NB4 (cell line): ENCODE data around the gene PTPRD.

ENCODE experiments used
- DNase-seq: peaks from one replicate; pipeline ENCODE4 v3.0.0; 2010; ENCODE audit warnings: low read depth
- H3K4me3 ChIP-seq: one replicate; pipeline ENCODE4 v1.5.1; 2011; ENCODE audit warnings: mild to moderate bottlenecking, low read depth, low read length, moderate library complexity
- CTCF ChIP-seq: IDR thresholded peaks from one replicate; pipeline ENCODE4 v1.5.1; 2012; ENCODE audit warnings: low read depth, low read length
- MYC ChIP-seq: IDR thresholded peaks from 2 replicates; pipeline ENCODE4 v1.6.1; 2011; ENCODE audit warnings: low read depth, low read length
- POLR2A ChIP-seq: IDR thresholded peaks from 2 replicates; pipeline ENCODE4 v1.6.1; 2011; ENCODE audit warnings: mild to moderate bottlenecking; ENCODE audit not compliant: insufficient read length; ENCODE audit errors: extremely low read depth
- TF ChIP-seq, protein P1 (sequence below): IDR thresholded peaks from 2 replicates; pipeline ENCODE4 v1.6.1; 2011; ENCODE audit warnings: low read depth, low read length

The PTPRD gene

GRCh38 chr9:8719833-8720486 lies 1892.8 kb downstream of the PTPRD start:
- no peak for DNase-seq
- H3K4me3 ChIP-seq: no peak overlapping the region
- TF ChIP-seq MYC (no peak), POLR2A (no peak), CTCF (no peak)
- TF ChIP-seq, protein P1, sequence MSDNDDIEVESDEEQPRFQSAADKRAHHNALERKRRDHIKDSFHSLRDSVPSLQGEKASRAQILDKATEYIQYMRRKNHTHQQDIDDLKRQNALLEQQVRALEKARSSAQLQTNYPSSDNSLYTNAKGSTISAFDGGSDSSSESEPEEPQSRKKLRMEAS: no peak

DNA sequence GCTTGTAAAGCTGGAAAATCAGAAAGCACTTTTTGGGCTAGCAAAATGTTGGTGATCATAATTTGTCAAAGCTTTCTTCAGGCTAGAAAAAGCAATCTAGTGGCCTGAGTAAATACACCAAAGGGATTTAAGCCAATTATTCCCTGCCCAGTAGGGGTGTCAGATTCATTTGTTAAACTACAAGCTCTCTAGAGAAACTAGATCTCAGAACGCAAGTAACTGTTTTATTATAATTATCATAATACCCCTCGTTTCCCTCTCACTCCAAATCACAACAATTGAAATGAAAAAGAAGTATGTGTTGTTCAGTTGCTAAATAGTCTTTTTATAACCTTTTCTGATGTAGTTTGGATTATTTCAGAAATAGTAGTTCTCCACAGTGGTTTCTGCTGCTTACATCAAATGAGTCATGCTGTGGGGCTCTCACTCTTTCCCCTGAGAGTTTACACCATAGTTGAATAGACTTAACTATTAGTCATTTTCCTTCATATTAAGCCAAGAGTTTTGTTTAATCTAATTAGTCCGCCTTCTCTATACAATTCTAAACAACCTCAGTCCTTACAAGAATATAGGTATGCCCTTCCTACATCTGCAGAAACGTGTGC lies 1894.6 kb downstream of the PTPRD start:
- TF ChIP-seq CTCF (no peak), POLR2A (no peak)
- H3K4me3 ChIP-seq: no peak overlapping the region
- no peak for DNase-seq

GRCh38 chr9:8717146-8717545 lies 1895.7 kb downstream of the PTPRD start:
- H3K4me3 ChIP-seq: no peak overlapping the region
- TF ChIP-seq POLR2A (no peak), CTCF (no peak), MYC (no peak)
- TF ChIP-seq, protein P1: no peak
- DNase-seq: no peak

DNA sequence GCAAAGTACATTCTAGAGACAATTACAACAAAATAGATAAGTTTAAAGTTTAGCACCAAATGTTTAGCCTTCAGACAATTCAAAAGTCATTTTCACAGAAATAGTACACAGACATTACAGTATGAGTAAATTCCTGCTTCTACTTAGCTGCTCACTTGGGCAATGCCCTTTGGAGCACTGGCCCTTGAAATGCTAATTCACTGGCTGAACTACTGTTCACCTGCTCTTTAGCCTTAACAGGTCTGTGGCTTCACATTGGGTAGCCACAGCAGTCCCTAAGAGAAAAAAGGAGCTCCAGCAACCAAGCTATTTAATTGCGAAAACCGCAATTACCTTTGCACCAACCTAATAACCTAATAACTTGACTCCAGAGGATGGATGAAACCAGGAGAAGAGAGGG lies 1897.0 kb downstream of the PTPRD start:
- no peak for DNase-seq
- no peak overlapping the region for H3K4me3 ChIP-seq
- TF ChIP-seq POLR2A (no peak), MYC (no peak), CTCF (no peak)
- TF ChIP-seq, protein P1: no peak

- no peak overlapping the region for H3K4me3 ChIP-seq
- no peak for TF ChIP-seq POLR2A
- TF ChIP-seq, protein P1: no peak
- no peak for TF ChIP-seq MYC
- no peak for TF ChIP-seq CTCF
Observed at GRCh38 chr9:8713811-8714165, 1899.0 kb downstream of the PTPRD start.

More at GRCh38 chr9:8713811-8714165, 1899.0 kb downstream of the PTPRD start:
- DNase-seq: no peak
